ENCODE measurements around the gene DLX5. TPM values are rescaled to one million over a fixed set of nuclear protein-coding genes. Genes with fewer than 3 reads are reported as not detected.

Gene DLX5
- total RNA-seq, 1 experiment from 2014 or later: not detected

GRCh38 chr7:97013845-97014134 is 10.8 kb downstream of the DLX5 start:
- H3K27ac Mint-ChIP-seq: no peak overlapping the region
- no peak for TF ChIP-seq GABPB1 (CRISPR knock-in tag; IDR thresholded peaks at IDR 0.05)
- TF ChIP-seq NFE2L1 (CRISPR knock-in tag; IDR thresholded peaks at IDR 0.05): no peak
- no peak for TF ChIP-seq FOXP1 (CRISPR knock-in tag; IDR thresholded peaks at IDR 0.05; ENCODE audit: borderline replicate concordance)
- no peak for TF ChIP-seq OVOL2 (CRISPR knock-in tag; IDR thresholded peaks at IDR 0.05; ENCODE audit: borderline replicate concordance)
- TF ChIP-seq GTF2I (CRISPR knock-in tag; conservative IDR thresholded peaks at IDR 0.05): no peak
- TF ChIP-seq GRHL2 (CRISPR knock-in tag; IDR thresholded peaks at IDR 0.05; ENCODE audit: insufficient replicate concordance, severe bottlenecking): no peak
- no peak for TF ChIP-seq ZNF263 (CRISPR knock-in tag; IDR thresholded peaks at IDR 0.05; ENCODE audit: low read depth)
- TF ChIP-seq ZNF232 (CRISPR knock-in tag; IDR thresholded peaks at IDR 0.05): no peak
- TF ChIP-seq USF2 (CRISPR knock-in tag; IDR thresholded peaks at IDR 0.05): no peak
- TF ChIP-seq E2F4 (CRISPR knock-in tag; IDR thresholded peaks at IDR 0.05; ENCODE audit: borderline replicate concordance, low read depth): no peak
- TF ChIP-seq JUN (CRISPR knock-in tag; IDR thresholded peaks at IDR 0.05): no peak
- no peak for TF ChIP-seq CBFB (CRISPR knock-in tag; IDR thresholded peaks at IDR 0.05; ENCODE audit: low read depth)
- TF ChIP-seq RORB (CRISPR knock-in tag; IDR thresholded peaks at IDR 0.05): no peak
- no peak for TF ChIP-seq ZNF512 (CRISPR knock-in tag; IDR thresholded peaks at IDR 0.05; ENCODE audit: borderline replicate concordance)
- no peak for TF ChIP-seq SMAD3 (CRISPR knock-in tag; IDR thresholded peaks at IDR 0.05; ENCODE audit: borderline replicate concordance)
- no peaks in the 10 kb centered on the region for H3K36me3 Mint-ChIP-seq
- H3K9me3 Mint-ChIP-seq: no peaks in the 10 kb centered on the region
- no peak for ATAC-seq
- POLR2A ChIA-PET: no interaction called here
- no peak overlapping the region for H3K4me3 Mint-ChIP-seq
- H3K27me3 Mint-ChIP-seq (ENCODE audit: low read depth): peaks cover 100% of the 10 kb centered on the region
- peaks cover 53% of the 10 kb centered on the region for H3K4me1 Mint-ChIP-seq
- no peak for DNase-seq (ENCODE audit: low spot score)
- CTCF ChIA-PET: interaction anchor here (1.9 kb wide), 1 partner anchor 8 kb away, joined by 7 read pairs; no protein-coding TSS in a partner anchor

- POLR2A ChIA-PET: interaction anchor here (0.6 kb wide), 1 partner anchor 1105 kb away, joined by 7 read pairs; no protein-coding TSS in a partner anchor
- Mint-ChIP-seq H3K9me3 (no peaks in the 10 kb centered on the region), H3K27ac (no peak overlapping the region), H3K4me1 (peaks cover 50% of the 10 kb centered on the region), H3K27me3 (ENCODE audit: low read depth) (peaks cover 100% of the 10 kb centered on the region), H3K36me3 (no peaks in the 10 kb centered on the region), H3K4me3 (no peak overlapping the region; the same call in 1 of the 2 replicates)
- no peak for DNase-seq (ENCODE audit: low spot score)
- CTCF ChIA-PET: interaction anchor here (0.9 to 1.9 kb wide), 4 partner anchors 8 to 17 kb away, joined by 3 to 8 read pairs (median 6); partner anchors contain the start of gene DLX5
- peak; percentile 31 for ATAC-seq
- TF ChIP-seq IRF1 (CRISPR knock-in tag; IDR thresholded peaks at IDR 0.05): no peak
- no peak for TF ChIP-seq ZNF219 (CRISPR knock-in tag; IDR thresholded peaks at IDR 0.05; ENCODE audit: borderline replicate concordance)
- TF ChIP-seq CREM (CRISPR knock-in tag; IDR thresholded peaks at IDR 0.05): no peak
- TF ChIP-seq KAT7 (CRISPR knock-in tag; IDR thresholded peaks at IDR 0.05; ENCODE audit: borderline replicate concordance): no peak
- TF ChIP-seq RELA (CRISPR knock-in tag; IDR thresholded peaks at IDR 0.05; ENCODE audit: borderline replicate concordance): no peak
- TF ChIP-seq NR2C2 (CRISPR knock-in tag; IDR thresholded peaks at IDR 0.05): no peak
- no peak for TF ChIP-seq PRDM15 (CRISPR knock-in tag; IDR thresholded peaks at IDR 0.05)
- no peak for TF ChIP-seq ATF6 (CRISPR knock-in tag; IDR thresholded peaks at IDR 0.05)
- no peak for TF ChIP-seq RORB (CRISPR knock-in tag; IDR thresholded peaks at IDR 0.05)
Measured at GRCh38 chr7:97013134-97013844, 11.3 kb downstream of the DLX5 start.
